ENCODE measurements around the gene CASP8AP2. TPM values are rescaled to one million over a fixed set of nuclear protein-coding genes. Genes with fewer than 3 reads are reported as not detected.

Gene CASP8AP2
- total RNA-seq, 1 experiment from 2014 or later = 19.3 TPM

DNA sequence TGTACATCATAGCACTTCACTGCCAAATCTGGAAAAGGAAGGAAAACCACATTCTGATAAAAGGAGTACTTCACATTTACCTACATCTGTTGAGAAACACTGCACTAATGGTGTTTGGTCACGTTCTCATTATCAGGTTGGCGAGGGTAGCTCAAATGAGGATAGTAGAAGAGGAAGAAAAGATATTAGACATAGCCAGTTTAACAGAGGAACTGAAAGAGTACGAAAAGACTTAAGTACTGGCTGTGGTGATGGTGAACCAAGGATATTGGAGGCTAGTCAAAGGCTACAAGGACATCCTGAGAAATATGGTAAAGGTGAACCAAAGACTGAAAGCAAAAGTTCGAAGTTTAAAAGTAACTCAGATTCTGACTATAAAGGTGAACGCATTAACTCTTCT is 32.6 kb downstream of the CASP8AP2 start:
- no peak overlapping the region for H3K4me3 Mint-ChIP-seq (ENCODE audit: unreplicated experiment)
- ChIA-PET POLR2A (no interaction called here), CTCF (no interaction called here)
- no TSS peak for BruUV-seq (replicated peaks)
- H3K27ac Mint-ChIP-seq (ENCODE audit: unreplicated experiment) = no peak overlapping the region
- Histone ChIP-seq H3K4me1 (no peaks in the 10 kb centered on the region), H3K27me3 (replicated peaks; ENCODE audit: control insufficient read depth, insufficient read depth, low read length) (no peaks in the 10 kb centered on the region), H3K4me3 (ENCODE audit: low read depth, low read length) (no peak overlapping the region), H3K36me3 (ENCODE audit: control insufficient read depth, insufficient read depth, low read length) (no peaks in the 10 kb centered on the region; the same call in 1 of the 2 replicates), H3K9me3 (no peaks in the 10 kb centered on the region)
- no peaks in the 10 kb centered on the region for H3K27me3 Mint-ChIP-seq (ENCODE audit: insufficient read depth, unreplicated experiment)
- intact Hi-C loops (cut with micrococcal nuclease; ENCODE audit: unreplicated experiment) = no loop called here
- H3K4me1 Mint-ChIP-seq (ENCODE audit: low read depth, unreplicated experiment) = no peaks in the 10 kb centered on the region
- TF ChIP-seq, protein P1, sequence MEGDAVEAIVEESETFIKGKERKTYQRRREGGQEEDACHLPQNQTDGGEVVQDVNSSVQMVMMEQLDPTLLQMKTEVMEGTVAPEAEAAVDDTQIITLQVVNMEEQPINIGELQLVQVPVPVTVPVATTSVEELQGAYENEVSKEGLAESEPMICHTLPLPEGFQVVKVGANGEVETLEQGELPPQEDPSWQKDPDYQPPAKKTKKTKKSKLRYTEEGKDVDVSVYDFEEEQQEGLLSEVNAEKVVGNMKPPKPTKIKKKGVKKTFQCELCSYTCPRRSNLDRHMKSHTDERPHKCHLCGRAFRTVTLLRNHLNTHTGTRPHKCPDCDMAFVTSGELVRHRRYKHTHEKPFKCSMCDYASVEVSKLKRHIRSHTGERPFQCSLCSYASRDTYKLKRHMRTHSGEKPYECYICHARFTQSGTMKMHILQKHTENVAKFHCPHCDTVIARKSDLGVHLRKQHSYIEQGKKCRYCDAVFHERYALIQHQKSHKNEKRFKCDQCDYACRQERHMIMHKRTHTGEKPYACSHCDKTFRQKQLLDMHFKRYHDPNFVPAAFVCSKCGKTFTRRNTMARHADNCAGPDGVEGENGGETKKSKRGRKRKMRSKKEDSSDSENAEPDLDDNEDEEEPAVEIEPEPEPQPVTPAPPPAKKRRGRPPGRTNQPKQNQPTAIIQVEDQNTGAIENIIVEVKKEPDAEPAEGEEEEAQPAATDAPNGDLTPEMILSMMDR (IDR thresholded peaks at IDR 0.05; ENCODE audit: insufficient read depth in 1 of 2, low read depth in 1 of 2, low read length in 1 of 2, severe bottlenecking in 1 of 2, unreplicated experiment in 1 of 2) = no peak
- no peak for DNase-seq
- peaks cover 78% of the 10 kb centered on the region for H3K36me3 Mint-ChIP-seq (ENCODE audit: insufficient read depth, unreplicated experiment)
- H3K9me3 Mint-ChIP-seq (ENCODE audit: unreplicated experiment) = no peaks in the 10 kb centered on the region

DNA sequence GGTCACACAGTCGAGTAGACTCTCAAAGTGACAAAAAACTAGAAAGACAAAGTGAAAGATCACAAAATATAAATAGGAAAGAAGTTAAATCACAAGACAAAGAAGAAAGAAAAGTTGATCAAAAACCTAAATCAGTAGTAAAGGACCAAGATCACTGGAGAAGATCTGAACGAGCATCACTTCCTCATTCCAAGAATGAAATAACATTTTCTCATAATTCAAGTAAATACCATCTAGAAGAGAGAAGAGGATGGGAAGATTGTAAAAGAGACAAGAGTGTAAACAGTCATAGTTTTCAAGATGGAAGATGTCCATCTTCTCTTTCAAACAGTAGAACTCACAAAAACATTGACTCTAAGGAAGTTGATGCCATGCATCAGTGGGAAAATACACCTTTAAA is 33.0 kb downstream of the CASP8AP2 start:
- Mint-ChIP-seq H3K27me3 (ENCODE audit: insufficient read depth, unreplicated experiment) (no peaks in the 10 kb centered on the region), H3K36me3 (ENCODE audit: insufficient read depth, unreplicated experiment) (peaks cover 82% of the 10 kb centered on the region), H3K9me3 (ENCODE audit: unreplicated experiment) (no peaks in the 10 kb centered on the region), H3K4me1 (ENCODE audit: low read depth, unreplicated experiment) (no peaks in the 10 kb centered on the region), H3K27ac (ENCODE audit: unreplicated experiment) (no peak overlapping the region), H3K4me3 (ENCODE audit: unreplicated experiment) (no peak overlapping the region)
- no peak for DNase-seq
- BruUV-seq (replicated peaks) = no TSS peak
- intact Hi-C loops (cut with micrococcal nuclease; ENCODE audit: unreplicated experiment) = no loop called here
- no peaks in the 10 kb centered on the region for H3K4me1 ChIP-seq
- H3K27me3 ChIP-seq (replicated peaks; ENCODE audit: control insufficient read depth, insufficient read depth, low read length) = no peaks in the 10 kb centered on the region
- no peak overlapping the region for H3K4me3 ChIP-seq (ENCODE audit: low read depth, low read length)
- H3K36me3 ChIP-seq (ENCODE audit: control insufficient read depth, insufficient read depth, low read length) = no peaks in the 10 kb centered on the region; the same call in 1 of the 2 replicates
- TF ChIP-seq, protein P1 (IDR thresholded peaks at IDR 0.05; ENCODE audit: insufficient read depth in 1 of 2, low read depth in 1 of 2, low read length in 1 of 2, severe bottlenecking in 1 of 2, unreplicated experiment in 1 of 2) = no peak
- CTCF ChIA-PET = no interaction called here
- POLR2A ChIA-PET = no interaction called here
- no peaks in the 10 kb centered on the region for H3K9me3 ChIP-seq

DNA sequence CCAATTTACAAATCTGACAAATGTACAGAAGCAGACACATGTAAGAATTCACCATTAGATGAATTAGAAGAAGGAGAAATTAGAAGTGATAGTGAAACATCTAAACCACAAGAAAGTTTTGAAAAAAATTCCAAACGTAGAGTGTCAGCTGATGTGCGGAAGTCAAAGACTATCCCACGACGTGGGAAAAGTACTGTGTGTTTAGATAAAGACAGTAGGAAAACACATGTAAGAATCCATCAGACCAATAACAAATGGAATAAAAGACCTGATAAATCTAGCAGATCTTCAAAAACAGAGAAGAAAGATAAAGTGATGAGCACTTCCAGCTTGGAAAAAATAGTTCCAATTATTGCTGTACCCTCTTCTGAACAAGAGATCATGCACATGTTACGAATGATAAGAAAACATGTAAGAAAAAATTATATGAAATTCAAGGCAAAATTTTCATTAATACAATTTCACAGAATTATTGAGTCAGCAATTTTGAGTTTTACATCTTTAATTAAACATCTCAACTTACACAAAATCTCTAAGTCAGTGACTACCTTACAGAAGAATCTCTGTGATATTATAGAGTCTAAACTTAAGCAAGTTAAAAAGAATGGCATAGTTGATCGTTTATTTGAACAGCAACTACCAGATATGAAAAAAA is 36.5 kb downstream of the CASP8AP2 start:
- BruUV-seq (replicated peaks) = no TSS peak
- Mint-ChIP-seq H3K9me3 (ENCODE audit: unreplicated experiment) (no peaks in the 10 kb centered on the region), H3K27ac (ENCODE audit: unreplicated experiment) (no peak overlapping the region), H3K27me3 (ENCODE audit: insufficient read depth, unreplicated experiment) (no peaks in the 10 kb centered on the region), H3K4me1 (ENCODE audit: low read depth, unreplicated experiment) (no peaks in the 10 kb centered on the region), H3K36me3 (ENCODE audit: insufficient read depth, unreplicated experiment) (peaks cover 71% of the 10 kb centered on the region), H3K4me3 (ENCODE audit: unreplicated experiment) (no peak overlapping the region)
- ChIA-PET CTCF (no interaction called here), POLR2A (no interaction called here)
- intact Hi-C loops (cut with micrococcal nuclease; ENCODE audit: unreplicated experiment) = no loop called here
- Histone ChIP-seq H3K27me3 (replicated peaks; ENCODE audit: control insufficient read depth, insufficient read depth, low read length) (no peaks in the 10 kb centered on the region), H3K36me3 (ENCODE audit: control insufficient read depth, insufficient read depth, low read length) (no peaks in the 10 kb centered on the region; the same call in 1 of the 2 replicates), H3K9me3 (no peaks in the 10 kb centered on the region), H3K4me1 (no peaks in the 10 kb centered on the region), H3K4me3 (ENCODE audit: low read depth, low read length) (no peak overlapping the region)
- TF ChIP-seq, protein P1 (IDR thresholded peaks at IDR 0.05; ENCODE audit: insufficient read depth in 1 of 2, low read depth in 1 of 2, low read length in 1 of 2, severe bottlenecking in 1 of 2, unreplicated experiment in 1 of 2) = no peak
- no peak for DNase-seq
